H1 (cell line): ENCODE measurements around the gene NEDD4L.

Experiments used
- ATF2 ChIP-seq: IDR thresholded peaks from 2 replicates; pipeline ENCODE4 v1.6.1; 2012; ENCODE audit warnings: low read length, inconsistent platforms
- BACH1 ChIP-seq: IDR thresholded peaks from 2 replicates; pipeline ENCODE4 v1.6.1; 2012; ENCODE audit warnings: low read length, improper control_type of control experiment
- CREB1 ChIP-seq: IDR thresholded peaks from 2 replicates; pipeline ENCODE4 v1.6.1; 2012; ENCODE audit warnings: inconsistent platforms
- CTCF ChIP-seq, 3 experiments: IDR thresholded peaks; 1 replicate in 2 of 3; 2 replicates in 1 of 3; pipeline versions ENCODE4 v1.5.1 to v1.6.1; 2011; ENCODE audit warnings: low read length in 3 of 3, mild to moderate bottlenecking in 3 of 3, inconsistent platforms in 2 of 3, low read depth in 1 of 3, moderate library complexity in 1 of 3; ENCODE audit not compliant: insufficient read depth in 1 of 3; ENCODE audit errors: control extremely low read depth in 1 of 3
- EGR1 ChIP-seq: IDR thresholded peaks from 2 replicates; pipeline ENCODE4 v1.6.1; 2011; ENCODE audit warnings: low read depth, low read length, borderline replicate concordance
- HDAC6 ChIP-seq: IDR thresholded peaks from one replicate; pipeline ENCODE4 v1.7.1; 2012; ENCODE audit warnings: low read depth, mild to moderate bottlenecking, inconsistent platforms, low read length, moderate library complexity
- JUN ChIP-seq: IDR thresholded peaks from 2 replicates; pipeline ENCODE4 v1.6.1; 2011; ENCODE audit warnings: low read depth, mild to moderate bottlenecking, improper control_type of control experiment, low read length
- MAFK ChIP-seq: IDR thresholded peaks from 2 replicates; pipeline ENCODE4 v1.6.1; 2012; ENCODE audit warnings: low read depth, mild to moderate bottlenecking, improper control_type of control experiment, low read length
- POLR2A ChIP-seq, 2 experiments: IDR thresholded peaks; 1 replicate in 1 of 2; 2 replicates in 1 of 2; pipeline ENCODE4 v1.6.1; 2011; ENCODE audit warnings: low read depth in 2 of 2, low read length in 2 of 2, mild to moderate bottlenecking in 2 of 2; ENCODE audit errors: control extremely low read depth in 1 of 2
- POLR2AphosphoS5 ChIP-seq: IDR thresholded peaks from 2 replicates; pipeline ENCODE4 v1.6.1; 2011; ENCODE audit warnings: low read depth, low read length
- RFX5 ChIP-seq: IDR thresholded peaks from 2 replicates; pipeline ENCODE4 v1.6.1; 2011; ENCODE audit warnings: low read depth, low read length, improper control_type of control experiment, borderline replicate concordance
- SP1 ChIP-seq: IDR thresholded peaks from 2 replicates; pipeline ENCODE4 v1.6.1; 2011; ENCODE audit warnings: low read depth, low read length
- TCF12 ChIP-seq: IDR thresholded peaks from 2 replicates; pipeline ENCODE4 v1.6.1; 2011; ENCODE audit warnings: low read depth, mild to moderate bottlenecking, low read length
- ZNF274 ChIP-seq: IDR thresholded peaks from 2 replicates; pipeline ENCODE4 v1.7.0; 2012; ENCODE audit warnings: low read length, borderline replicate concordance; ENCODE audit errors: extremely low read depth

GRCh38 chr18:58218117-58218516 lies 174.1 kb downstream of the NEDD4L start:
- TF ChIP-seq MAFK (no peak), CTCF (IDR thresholded peaks at IDR 0.05; ENCODE audit: control extremely low read depth in 1 of 3, insufficient read depth in 1 of 3, low read depth in 1 of 3, low read length in 3 of 3) (no peak), EGR1 (no peak), TCF12 (no peak), POLR2A (IDR thresholded peaks at IDR 0.05; ENCODE audit: control extremely low read depth in 1 of 2, low read depth in 2 of 2, low read length in 2 of 2) (no peak), CREB1 (no peak), ZNF274 (no peak), SP1 (no peak), POLR2AphosphoS5 (no peak), RFX5 (no peak), HDAC6 (no peak), ATF2 (no peak), JUN (no peak), BACH1 (no peak)
